Fibroblast of villous mesenchyme (primary cell): ENCODE measurements around the gene SLC29A2. TPM values are rescaled to one million over a fixed set of nuclear protein-coding genes. Genes with fewer than 3 reads are reported as not detected.
"Not testable (repeated sequence)": the region's sequence is repeated elsewhere in the genome, so short reads cannot be mapped to it uniquely, and the experiment has no call there.

Experiments used
- DNase-seq: peaks from one replicate; pipeline ENCODE4 v3.0.0-alpha.2; 2010; ENCODE audit warnings: low read depth
- H3K4me3 ChIP-seq: 2 replicates; pipeline ENCODE4 v1.5.1; 2011; ENCODE audit warnings: low read depth, mild to moderate bottlenecking, low read length
- CTCF ChIP-seq: IDR thresholded peaks from 2 replicates; pipeline ENCODE4 v1.5.1; 2012; ENCODE audit warnings: low read depth, mild to moderate bottlenecking, low read length; ENCODE audit not compliant: insufficient read depth
- total RNA-seq: library from RNA; depleted of rRNA; stranded (reverse); fragments of >200 nt; gene quantifications from 2 replicates; pipeline ENCODE4 v1.2.3, GENCODE V29; 2012

SLC29A2 gene
- total RNA-seq, 1 donor, result 0.86 TPM

GRCh38 chr11:66388780-66389386 is 17.3 kb upstream of the SLC29A2 start:
- TF ChIP-seq CTCF, result peak; percentile 95
- H3K4me3 ChIP-seq, result no peak overlapping the region
- DNase-seq, result peak; percentile 80

GRCh38 chr11:66386171-66387069 is 14.9 kb upstream of the SLC29A2 start:
- H3K4me3 ChIP-seq, result peak overlapping the region; percentile 36
- peak; percentile 90 for DNase-seq
- peak; percentile 90 for TF ChIP-seq CTCF

GRCh38 chr11:66384316-66384715 is 12.8 kb upstream of the SLC29A2 start:
- DNase-seq, H3K4me3 ChIP-seq: not testable (repeated sequence)

- not testable (repeated sequence) for H3K4me3 ChIP-seq, DNase-seq
These were observed 8.7 kb upstream of the SLC29A2 start for GRCh38 chr11:66380264-66380663.

- not testable (repeated sequence) for H3K4me3 ChIP-seq, DNase-seq
These were observed 2.2 kb upstream of the SLC29A2 start for GRCh38 chr11:66373690-66374287.

- no peak for TF ChIP-seq CTCF
- DNase-seq, result no peak
- H3K4me3 ChIP-seq, result no peak overlapping the region
These were observed 1.7 kb upstream of the SLC29A2 start for GRCh38 chr11:66373265-66373664.

GRCh38 chr11:66369073-66369894 is 2.3 kb downstream of the SLC29A2 start:
- DNase-seq, result no peak
- H3K4me3 ChIP-seq, result no peak overlapping the region
- TF ChIP-seq CTCF, result no peak

GRCh38 chr11:66368484-66368883 is 3.1 kb downstream of the SLC29A2 start:
- TF ChIP-seq CTCF, result no peak
- DNase-seq, result no peak
- no peak overlapping the region for H3K4me3 ChIP-seq
